ENCODE data around the gene LCN10.
"Not testable (repeated sequence)": the region's sequence is repeated elsewhere in the genome, so short reads cannot be mapped to it uniquely, and the experiment has no call there.

LCN10 gene

GRCh38 chr9:136761545-136761981 lies 18.8 kb upstream of the LCN10 start:
- no peak overlapping the region for H3K27ac ChIP-seq
- intact Hi-C loops (cut with DNase I; ENCODE audit: low total_unique reads): no loop called here
- no peak for DNase-seq
- TF ChIP-seq, protein P1, sequence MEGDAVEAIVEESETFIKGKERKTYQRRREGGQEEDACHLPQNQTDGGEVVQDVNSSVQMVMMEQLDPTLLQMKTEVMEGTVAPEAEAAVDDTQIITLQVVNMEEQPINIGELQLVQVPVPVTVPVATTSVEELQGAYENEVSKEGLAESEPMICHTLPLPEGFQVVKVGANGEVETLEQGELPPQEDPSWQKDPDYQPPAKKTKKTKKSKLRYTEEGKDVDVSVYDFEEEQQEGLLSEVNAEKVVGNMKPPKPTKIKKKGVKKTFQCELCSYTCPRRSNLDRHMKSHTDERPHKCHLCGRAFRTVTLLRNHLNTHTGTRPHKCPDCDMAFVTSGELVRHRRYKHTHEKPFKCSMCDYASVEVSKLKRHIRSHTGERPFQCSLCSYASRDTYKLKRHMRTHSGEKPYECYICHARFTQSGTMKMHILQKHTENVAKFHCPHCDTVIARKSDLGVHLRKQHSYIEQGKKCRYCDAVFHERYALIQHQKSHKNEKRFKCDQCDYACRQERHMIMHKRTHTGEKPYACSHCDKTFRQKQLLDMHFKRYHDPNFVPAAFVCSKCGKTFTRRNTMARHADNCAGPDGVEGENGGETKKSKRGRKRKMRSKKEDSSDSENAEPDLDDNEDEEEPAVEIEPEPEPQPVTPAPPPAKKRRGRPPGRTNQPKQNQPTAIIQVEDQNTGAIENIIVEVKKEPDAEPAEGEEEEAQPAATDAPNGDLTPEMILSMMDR (IDR thresholded peaks at IDR 0.05): no peak
- H3K9me3 ChIP-seq: no peaks in the 10 kb centered on the region
- H3K4me3 ChIP-seq: no peak overlapping the region
- peaks cover 0 to 10% (median 2%) of the 10 kb centered on the region in 4 donors for H3K4me1 ChIP-seq
- H3K27me3 ChIP-seq: peaks cover 0 to 86% of the 10 kb centered on the region in 2 donors
- H3K36me3 ChIP-seq: no peaks in the 10 kb centered on the region

- H3K36me3 ChIP-seq; H3K4me3 ChIP-seq; H3K4me1 ChIP-seq; H3K9me3 ChIP-seq; intact Hi-C loops (cut with DNase I; ENCODE audit: low total_unique reads); H3K27ac ChIP-seq; DNase-seq: not testable (repeated sequence)
- H3K27me3 ChIP-seq: peaks cover 0 to 91% of the 10 kb centered on the region in 2 donors
These were observed 18.2 kb upstream of the LCN10 start for GRCh38 chr9:136760834-136761544.

DNA sequence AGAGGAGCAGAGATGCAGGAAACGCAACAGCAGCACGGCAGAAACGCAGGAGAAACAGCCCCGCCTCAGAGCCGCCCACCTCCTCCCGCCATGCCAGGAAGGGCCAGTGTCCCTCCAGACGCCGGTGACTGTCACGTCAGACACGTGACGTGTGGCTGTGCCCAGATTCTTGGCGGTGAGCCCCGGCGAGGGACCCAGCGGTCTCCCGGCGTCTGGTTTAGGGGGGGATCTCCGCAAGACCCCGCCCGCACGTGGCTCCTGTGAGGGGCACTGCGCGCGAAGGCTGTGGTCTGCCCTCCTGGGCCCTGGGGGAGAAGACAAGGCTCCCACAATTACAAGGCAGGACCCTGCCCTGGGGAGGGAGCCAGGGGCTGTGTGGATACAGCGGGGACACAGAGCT lies 17.7 kb upstream of the LCN10 start:
- Histone ChIP-seq H3K4me3 (no peak overlapping the region), H3K36me3 (no peaks in the 10 kb centered on the region), H3K9me3 (peaks cover 0 to 5% (median 0%) of the 10 kb centered on the region in 3 donors), H3K27ac (no peak overlapping the region), H3K27me3 (peaks cover 0 to 95% of the 10 kb centered on the region in 2 donors), H3K4me1 (peaks cover 0 to 10% (median 2%) of the 10 kb centered on the region in 4 donors)
- intact Hi-C loops (cut with DNase I; ENCODE audit: low total_unique reads): no loop called here
- TF ChIP-seq, protein P1 (IDR thresholded peaks at IDR 0.05): no peak
- DNase-seq: no peak

DNA sequence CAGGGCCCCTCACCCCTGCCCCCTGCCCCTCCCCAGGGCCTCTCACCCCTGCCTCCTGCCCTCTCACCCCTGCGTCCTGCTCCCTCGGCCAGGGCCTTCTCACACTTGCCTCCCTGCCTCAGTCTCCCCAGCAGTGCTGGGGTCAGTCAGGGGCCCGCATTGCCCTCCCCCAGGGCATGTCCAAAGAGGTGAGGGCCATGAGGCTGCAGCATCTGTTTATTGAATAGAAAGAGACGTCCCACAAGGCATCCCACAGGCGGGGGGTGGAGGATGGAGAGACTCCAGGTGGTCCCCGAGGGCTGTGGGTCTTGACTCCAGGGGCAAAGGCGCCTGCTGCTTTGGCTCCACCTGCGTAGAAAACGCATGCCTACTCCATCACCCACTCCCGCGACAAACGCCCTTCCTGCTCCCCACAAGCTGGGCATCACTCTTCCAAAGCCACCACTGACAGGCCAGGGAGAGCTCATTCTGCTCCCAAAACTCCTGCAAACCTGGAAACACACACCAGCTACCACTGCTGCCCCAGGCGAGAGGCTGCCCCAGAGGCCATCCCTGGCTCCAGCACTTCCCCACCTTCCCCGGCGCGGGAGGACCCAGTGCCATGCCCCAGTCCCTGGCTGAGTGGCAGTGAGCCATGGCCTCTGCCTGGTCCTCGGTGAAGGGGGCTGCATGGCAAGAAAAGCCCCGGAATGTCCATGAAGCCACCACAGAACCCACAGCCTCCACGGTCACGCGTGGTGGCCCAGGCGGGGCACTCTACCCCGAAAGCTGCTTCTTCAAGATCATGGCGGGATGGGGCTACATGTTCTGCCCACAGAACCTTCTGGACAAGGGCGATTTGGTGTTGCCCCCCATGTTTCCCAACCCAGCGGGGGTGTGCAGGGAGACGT lies 16.9 kb upstream of the LCN10 start:
- intact Hi-C loops (cut with DNase I; ENCODE audit: low total_unique reads): no loop called here
- peaks cover 0 to 95% of the 10 kb centered on the region in 2 donors for H3K27me3 ChIP-seq
- no peak overlapping the region for H3K27ac ChIP-seq
- peaks cover 0 to 10% (median 2%) of the 10 kb centered on the region in 4 donors for H3K4me1 ChIP-seq
- TF ChIP-seq, protein P1 (IDR thresholded peaks at IDR 0.05): no peak
- no peaks in the 10 kb centered on the region for H3K36me3 ChIP-seq
- no peak for DNase-seq
- H3K4me3 ChIP-seq: no peak overlapping the region
- H3K9me3 ChIP-seq: peaks cover 0 to 5% (median 0%) of the 10 kb centered on the region in 3 donors

GRCh38 chr9:136759001-136759400 lies 16.3 kb upstream of the LCN10 start:
- no peak overlapping the region for H3K27ac ChIP-seq
- TF ChIP-seq, protein P1 (IDR thresholded peaks at IDR 0.05): no peak
- peaks cover 0 to 95% of the 10 kb centered on the region in 2 donors for H3K27me3 ChIP-seq
- no peak overlapping the region for H3K4me3 ChIP-seq
- H3K9me3 ChIP-seq: peaks cover 0 to 5% (median 0%) of the 10 kb centered on the region in 3 donors
- no peaks in the 10 kb centered on the region for H3K36me3 ChIP-seq
- intact Hi-C loops (cut with DNase I; ENCODE audit: low total_unique reads): no loop called here
- H3K4me1 ChIP-seq: peaks cover 0 to 10% (median 2%) of the 10 kb centered on the region in 4 donors
- no peak for DNase-seq

DNA sequence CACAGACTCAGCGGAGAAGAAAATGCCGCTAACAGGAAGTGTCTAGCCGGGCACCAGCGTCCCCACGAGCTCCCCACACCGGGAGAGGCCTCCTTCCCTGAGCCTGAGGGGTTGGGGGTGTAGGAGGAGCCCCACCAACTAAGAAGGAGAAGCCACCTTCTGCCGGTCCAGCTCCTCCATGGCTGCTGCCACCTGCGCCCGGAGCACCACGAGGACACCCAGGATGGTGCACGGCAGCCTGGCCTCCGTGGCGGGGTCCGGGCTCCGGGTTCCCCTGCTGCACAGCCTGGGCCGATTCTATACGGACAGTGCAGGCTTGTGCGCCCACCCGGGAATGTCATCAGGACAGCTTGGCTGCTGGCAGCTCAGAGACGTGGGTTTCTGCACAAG lies 15.0 kb upstream of the LCN10 start:
- no peak for DNase-seq
- intact Hi-C loops (cut with DNase I; ENCODE audit: low total_unique reads): no loop called here
- no peaks in the 10 kb centered on the region for H3K36me3 ChIP-seq
- TF ChIP-seq, protein P1 (IDR thresholded peaks at IDR 0.05): no peak
- H3K9me3 ChIP-seq: peaks cover 0 to 5% (median 4%) of the 10 kb centered on the region in 3 donors
- no peak overlapping the region for H3K4me3 ChIP-seq
- H3K27me3 ChIP-seq: peaks cover 0 to 86% of the 10 kb centered on the region in 2 donors
- H3K4me1 ChIP-seq: peaks cover 0 to 10% (median 0%) of the 10 kb centered on the region in 4 donors
- H3K27ac ChIP-seq: no peak overlapping the region

Measured in tibial artery (tissue), 4 donors.